ENCODE measurements around the gene ISM1. TPM values are rescaled to one million over a fixed set of nuclear protein-coding genes. Genes with fewer than 3 reads are reported as not detected.

ISM1 gene
- total RNA-seq, 4 donors from 2014 or later, result 0.70 to 3.3 (median 1.7) TPM

GRCh38 chr20:13186043-13186774 is 34.9 kb upstream of the ISM1 start:
- Histone ChIP-seq H3K36me3 (no peaks in the 10 kb centered on the region), H3K9me3 (no peaks in the 10 kb centered on the region), H3K4me1 (no peaks in the 10 kb centered on the region), H3K27me3 (no peaks in the 10 kb centered on the region), H3K4me3 (no peak overlapping the region), H3K27ac (no peak overlapping the region)
- DNase-seq, result no peak
- TF ChIP-seq POLR2A (IDR thresholded peaks at IDR 0.05) (no peak), CTCF (IDR thresholded peaks at IDR 0.05) (no peak)

- TF ChIP-seq POLR2A (IDR thresholded peaks at IDR 0.05) (no peak), CTCF (IDR thresholded peaks at IDR 0.05) (no peak)
- no peak overlapping the region for H3K27ac ChIP-seq
- H3K4me1 ChIP-seq, result no peaks in the 10 kb centered on the region
- H3K27me3 ChIP-seq, result no peaks in the 10 kb centered on the region
- DNase-seq, result no peak
- no peak overlapping the region for H3K4me3 ChIP-seq
- no peaks in the 10 kb centered on the region for H3K9me3 ChIP-seq
- no peaks in the 10 kb centered on the region for H3K36me3 ChIP-seq
Measured at GRCh38 chr20:13187899-13188298, 33.2 kb upstream of the ISM1 start.

GRCh38 chr20:13199279-13199678 is 21.8 kb upstream of the ISM1 start:
- Histone ChIP-seq H3K27ac (no peak overlapping the region), H3K27me3 (no peaks in the 10 kb centered on the region), H3K4me1 (no peaks in the 10 kb centered on the region), H3K4me3 (no peak overlapping the region), H3K9me3 (no peaks in the 10 kb centered on the region), H3K36me3 (no peaks in the 10 kb centered on the region)
- no peak for DNase-seq
- TF ChIP-seq POLR2A (IDR thresholded peaks at IDR 0.05) (no peak), CTCF (IDR thresholded peaks at IDR 0.05) (no peak)

GRCh38 chr20:13200767-13201500 is 20.1 kb upstream of the ISM1 start:
- H3K27me3 ChIP-seq, result no peaks in the 10 kb centered on the region
- no peaks in the 10 kb centered on the region for H3K36me3 ChIP-seq
- no peaks in the 10 kb centered on the region for H3K4me1 ChIP-seq
- no peaks in the 10 kb centered on the region for H3K9me3 ChIP-seq
- no peak overlapping the region for H3K27ac ChIP-seq
- no peak overlapping the region for H3K4me3 ChIP-seq
- DNase-seq, result no peak
- TF ChIP-seq CTCF (IDR thresholded peaks at IDR 0.05) (no peak), POLR2A (IDR thresholded peaks at IDR 0.05) (no peak)

GRCh38 chr20:13202565-13202964 is 18.5 kb upstream of the ISM1 start:
- no peaks in the 10 kb centered on the region for H3K36me3 ChIP-seq
- TF ChIP-seq CTCF (IDR thresholded peaks at IDR 0.05) (no peak), POLR2A (IDR thresholded peaks at IDR 0.05) (no peak)
- DNase-seq, result no peak

More at GRCh38 chr20:13202565-13202964, 18.5 kb upstream of the ISM1 start:
- Histone ChIP-seq H3K4me3 (no peak overlapping the region), H3K4me1 (no peaks in the 10 kb centered on the region), H3K27me3 (no peaks in the 10 kb centered on the region), H3K9me3 (no peaks in the 10 kb centered on the region), H3K27ac (no peak overlapping the region)
